Mucosa of descending colon (tissue), 3 donors: ENCODE measurements around the gene BMP3. TPM values are rescaled to one million over a fixed set of nuclear protein-coding genes. Genes with fewer than 3 reads are reported as not detected.

ENCODE experiments used
- ATAC-seq: fragments of 200-7000 bp; cut with Tn5 transposase; one replicate; pipeline ENCODE4 v1.9.1; 2020; ENCODE audit warnings: mild to moderate bottlenecking, moderate library complexity
- DNase-seq, 3 donors: peaks; one replicate each; pipeline ENCODE4 v3.0.0-alpha.2; 2020
- H3K36me3 ChIP-seq: fragments of 200-600 bp; one replicate; pipeline ENCODE4 v1.8.0; 2021; ENCODE audit warnings: low read depth, mild to moderate bottlenecking
- H3K4me1 ChIP-seq: fragments of 200-600 bp; one replicate; pipeline ENCODE4 v1.8.0; 2021; ENCODE audit warnings: low read depth, mild to moderate bottlenecking
- H3K4me3 ChIP-seq: fragments of 200-600 bp; one replicate; pipeline ENCODE4 v1.8.0; 2021; ENCODE audit warnings: mild to moderate bottlenecking
- H3K9me3 ChIP-seq: fragments of 200-600 bp; one replicate; pipeline ENCODE4 v1.8.0; 2021; ENCODE audit warnings: mild to moderate bottlenecking
- intact Hi-C, 2 donors: fragments of 100-400 bp; cut with DNase I in 1 of 2; cut with micrococcal nuclease in 1 of 2; formaldehyde crosslinking; loops; one replicate each; pipeline versions ENCODE4 v1.11.0 to v1.11.1; 2022; cut with DNase I, micrococcal nuclease
- total RNA-seq, 3 donors: library from RNA; stranded (reverse); fragmentation: NEBNext Ultra II Directional in 2 of 3; extraction: Animal tissue kit (Norgen Biotek cat#: 25700) in 2 of 3; gene quantifications; one replicate each; pipeline versions ENCODE4 v1.2.1 to v1.2.4, GENCODE V29; 2021 to 2023
- TF ChIP-seq, protein P1 (sequence below): fragments of 200-600 bp; IDR thresholded peaks from one replicate; pipeline ENCODE4 v1.8.0; 2022; ENCODE audit warnings: antibody characterized with exemption, mild to moderate bottlenecking
- donor health status: DM: no; HTN: no; CAD: no; lungs with moderate emphysema.
- donor health status: DM: no; HTN: no; CAD: no.
- donor health status: DM: no; HTN: yes; CAD: no.

The BMP3 gene
- total RNA-seq, 3 donors from 2014 or later = 20.9 to 67.9 (median 39.6) TPM

DNA sequence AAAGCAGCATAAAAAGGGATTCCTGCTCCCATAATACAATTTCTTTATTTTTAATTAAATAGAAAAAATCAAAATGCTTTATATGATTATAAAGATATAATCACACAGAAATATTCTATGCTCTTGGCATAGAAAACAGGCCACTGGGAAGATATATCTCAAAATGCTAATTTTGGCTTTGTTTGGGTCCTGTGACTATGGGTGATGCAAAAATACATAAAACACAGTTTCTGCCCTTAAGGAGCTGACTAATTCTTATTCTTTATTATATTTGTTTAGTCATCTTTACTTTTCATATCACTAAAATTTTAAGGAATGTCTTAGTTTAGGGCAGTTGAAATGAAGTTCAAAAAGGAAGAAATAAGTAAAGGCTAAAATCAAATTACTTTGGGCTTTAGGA, 7.0 kb upstream of the BMP3 start:
- DNase-seq = no peak
- TF ChIP-seq, protein P1, sequence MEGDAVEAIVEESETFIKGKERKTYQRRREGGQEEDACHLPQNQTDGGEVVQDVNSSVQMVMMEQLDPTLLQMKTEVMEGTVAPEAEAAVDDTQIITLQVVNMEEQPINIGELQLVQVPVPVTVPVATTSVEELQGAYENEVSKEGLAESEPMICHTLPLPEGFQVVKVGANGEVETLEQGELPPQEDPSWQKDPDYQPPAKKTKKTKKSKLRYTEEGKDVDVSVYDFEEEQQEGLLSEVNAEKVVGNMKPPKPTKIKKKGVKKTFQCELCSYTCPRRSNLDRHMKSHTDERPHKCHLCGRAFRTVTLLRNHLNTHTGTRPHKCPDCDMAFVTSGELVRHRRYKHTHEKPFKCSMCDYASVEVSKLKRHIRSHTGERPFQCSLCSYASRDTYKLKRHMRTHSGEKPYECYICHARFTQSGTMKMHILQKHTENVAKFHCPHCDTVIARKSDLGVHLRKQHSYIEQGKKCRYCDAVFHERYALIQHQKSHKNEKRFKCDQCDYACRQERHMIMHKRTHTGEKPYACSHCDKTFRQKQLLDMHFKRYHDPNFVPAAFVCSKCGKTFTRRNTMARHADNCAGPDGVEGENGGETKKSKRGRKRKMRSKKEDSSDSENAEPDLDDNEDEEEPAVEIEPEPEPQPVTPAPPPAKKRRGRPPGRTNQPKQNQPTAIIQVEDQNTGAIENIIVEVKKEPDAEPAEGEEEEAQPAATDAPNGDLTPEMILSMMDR = no peak
- no peaks in the 10 kb centered on the region for H3K9me3 ChIP-seq
- peaks cover 13% of the 10 kb centered on the region for H3K4me1 ChIP-seq
- ATAC-seq = no peak
- no peaks in the 10 kb centered on the region for H3K36me3 ChIP-seq
- intact Hi-C loops = no loop called here
- H3K4me3 ChIP-seq = no peak overlapping the region

GRCh38 chr4:81030981-81031791, 678 bp downstream of the BMP3 start:
- H3K4me3 ChIP-seq = peak overlapping the region; percentile 25
- no peaks in the 10 kb centered on the region for H3K9me3 ChIP-seq
- peak; percentile 38 to 62 (median 56) for DNase-seq
- H3K4me1 ChIP-seq = peaks cover 8% of the 10 kb centered on the region
- ATAC-seq = peak; percentile 61
- intact Hi-C loops = loop anchor here (10.0 kb wide), 1 partner anchor 666 kb away; no protein-coding TSS in a partner anchor
- TF ChIP-seq, protein P1 = no peak
- no peaks in the 10 kb centered on the region for H3K36me3 ChIP-seq

GRCh38 chr4:81031796-81032551, 1.5 kb downstream of the BMP3 start:
- no peaks in the 10 kb centered on the region for H3K9me3 ChIP-seq
- TF ChIP-seq, protein P1 = no peak
- intact Hi-C loops = loop anchor here (10.0 kb wide), 1 partner anchor 667 kb away; no protein-coding TSS in a partner anchor
- no peaks in the 10 kb centered on the region for H3K36me3 ChIP-seq
- H3K4me1 ChIP-seq = peaks cover 8% of the 10 kb centered on the region
- peak overlapping the region; percentile 25 for H3K4me3 ChIP-seq
- ATAC-seq (no peak), DNase-seq (peak in 1 of 3 donors; percentile 32)

- no peak for DNase-seq
- intact Hi-C loops = loop anchor here (10.0 kb wide), 1 partner anchor 668 kb away; no protein-coding TSS in a partner anchor
- no peaks in the 10 kb centered on the region for H3K9me3 ChIP-seq
- TF ChIP-seq, protein P1 = no peak
- H3K4me1 ChIP-seq = peaks cover 8% of the 10 kb centered on the region
- no peak overlapping the region for H3K4me3 ChIP-seq
- no peaks in the 10 kb centered on the region for H3K36me3 ChIP-seq
- ATAC-seq = peak; percentile 66
These were observed 2.5 kb downstream of the BMP3 start for GRCh38 chr4:81032771-81033684.
